Mucosa of stomach (tissue), 1 donor: ENCODE data around the gene LYPLAL1.

ENCODE experiments used
- H3K27me3 ChIP-seq: one replicate; pipeline ENCODE4 v1.7.0; 2013; ENCODE audit warnings: mild to moderate bottlenecking, low read length; ENCODE audit not compliant: control insufficient read depth, insufficient read depth
- H3K36me3 ChIP-seq: one replicate; pipeline ENCODE4 v1.7.0; 2013; ENCODE audit warnings: low read length; ENCODE audit not compliant: control insufficient read depth, insufficient read depth
- H3K4me1 ChIP-seq: one replicate; pipeline ENCODE4 v1.7.0; 2013; ENCODE audit warnings: mild to moderate bottlenecking, low read length; ENCODE audit not compliant: control insufficient read depth, insufficient read depth
- H3K4me3 ChIP-seq: one replicate; pipeline ENCODE4 v1.7.0; 2013; ENCODE audit warnings: low read length
- H3K9ac ChIP-seq: one replicate; pipeline ENCODE4 v1.7.0; 2013; ENCODE audit warnings: mild to moderate bottlenecking, low read length, moderate library complexity
- H3K9me3 ChIP-seq: one replicate; pipeline ENCODE4 v1.7.0; 2013; ENCODE audit warnings: mild to moderate bottlenecking, low read length, moderate library complexity; ENCODE audit not compliant: control insufficient read depth
- donor health status: Pancreatic carcinoma.

LYPLAL1 gene

DNA sequence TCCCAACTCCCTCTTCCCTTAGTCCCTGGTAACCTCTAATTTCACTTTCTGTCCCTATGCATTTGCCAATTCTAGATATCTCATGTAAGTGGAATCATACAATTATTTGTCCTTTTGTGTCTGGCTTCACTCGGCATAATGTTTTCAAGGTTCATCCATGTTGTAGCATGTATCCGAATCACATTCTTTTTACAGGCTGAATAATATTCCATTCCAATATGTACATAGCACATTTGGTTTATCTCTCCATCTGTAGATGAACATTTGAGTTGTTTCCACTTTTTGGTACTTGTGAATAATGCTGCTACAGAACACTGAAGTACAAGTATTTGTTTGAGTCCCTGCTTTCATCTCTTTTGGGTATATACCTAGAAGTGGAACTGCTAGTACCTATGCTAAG is 857 bp upstream of the LYPLAL1 start:
- Histone ChIP-seq H3K4me1 (peaks cover 14% of the 10 kb centered on the region), H3K9ac (no peak overlapping the region), H3K4me3 (no peak overlapping the region), H3K27me3 (no peaks in the 10 kb centered on the region), H3K9me3 (no peaks in the 10 kb centered on the region), H3K36me3 (no peaks in the 10 kb centered on the region)

DNA sequence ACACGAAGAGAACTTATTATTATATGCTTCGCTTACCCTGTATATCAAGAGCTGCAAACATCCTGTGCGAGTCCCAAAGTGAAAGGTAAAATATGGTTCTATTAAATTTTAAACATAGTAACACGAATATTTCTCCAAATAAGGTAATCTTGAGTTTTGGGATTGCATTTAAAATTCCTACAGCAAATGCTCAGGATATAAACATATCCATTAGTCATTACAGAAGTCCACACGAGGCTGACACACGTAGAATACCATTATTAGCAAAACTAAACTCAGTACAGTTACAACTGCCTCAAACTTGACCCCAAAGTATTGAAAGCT is 282 bp upstream of the LYPLAL1 start:
- Histone ChIP-seq H3K27me3 (no peaks in the 10 kb centered on the region), H3K4me1 (peaks cover 14% of the 10 kb centered on the region), H3K9me3 (no peaks in the 10 kb centered on the region), H3K36me3 (no peaks in the 10 kb centered on the region), H3K4me3 (peak overlapping the region; percentile 94), H3K9ac (peak overlapping the region; percentile 91)

DNA sequence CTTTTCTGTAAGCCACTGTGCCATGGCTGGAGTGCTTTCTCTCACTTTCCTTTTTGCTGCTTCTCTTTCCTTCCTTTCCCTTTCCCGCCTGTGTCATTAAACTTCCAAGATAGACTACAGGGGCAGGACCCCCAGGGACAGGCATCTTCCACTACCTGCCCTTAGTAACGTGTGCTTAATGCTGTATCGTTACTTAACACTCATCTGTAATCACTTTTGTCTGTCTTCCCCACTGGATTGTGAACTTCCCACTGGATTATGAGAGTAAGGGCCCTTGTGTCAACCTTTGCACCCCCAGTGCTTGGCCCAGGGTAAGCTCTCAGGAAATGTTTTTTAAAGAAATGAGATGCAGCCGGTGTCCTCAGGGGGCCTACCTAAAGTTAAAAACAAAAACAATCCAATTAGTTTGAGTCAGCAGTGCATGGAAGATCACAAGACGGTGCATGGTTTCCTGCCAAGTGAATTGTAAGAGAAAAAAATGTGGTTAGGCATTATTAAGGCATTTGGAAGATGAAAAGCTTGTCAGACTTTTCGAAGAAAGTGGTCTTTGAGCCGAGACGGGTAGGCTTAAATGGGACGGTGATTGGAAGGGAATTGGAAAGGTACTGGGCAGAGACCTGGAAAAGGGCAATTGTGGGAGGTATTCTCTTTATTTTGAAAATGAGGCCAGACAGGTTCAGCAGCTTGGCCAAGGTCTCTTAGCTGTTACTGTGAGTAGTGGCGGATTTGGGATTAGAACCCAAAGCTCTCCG is 958 bp downstream of the LYPLAL1 start:
- Histone ChIP-seq H3K9me3 (no peaks in the 10 kb centered on the region), H3K4me1 (peaks cover 14% of the 10 kb centered on the region), H3K9ac (peak overlapping the region; percentile 91), H3K4me3 (peak overlapping the region; percentile 94), H3K36me3 (no peaks in the 10 kb centered on the region), H3K27me3 (no peaks in the 10 kb centered on the region)

DNA sequence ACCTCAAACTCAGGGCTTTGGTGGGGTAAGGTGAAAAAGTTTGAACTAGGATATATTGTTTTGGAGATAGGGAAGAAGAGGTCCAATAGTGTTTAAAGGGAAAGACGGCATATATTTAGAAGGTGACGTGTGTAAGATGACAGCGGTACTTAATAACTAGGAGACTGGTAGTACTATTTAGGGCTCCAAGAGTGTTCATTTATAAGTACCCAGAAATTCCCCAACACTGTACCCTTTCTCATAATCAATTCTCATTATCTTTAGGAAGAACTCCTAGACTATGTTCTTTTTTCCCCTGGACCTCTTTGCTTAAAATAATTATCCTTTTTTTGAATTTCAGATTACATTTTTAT is 1.5 kb downstream of the LYPLAL1 start:
- Histone ChIP-seq H3K27me3 (no peaks in the 10 kb centered on the region), H3K4me3 (peak overlapping the region; percentile 94), H3K9ac (peak overlapping the region; percentile 91), H3K9me3 (no peaks in the 10 kb centered on the region), H3K4me1 (peaks cover 14% of the 10 kb centered on the region), H3K36me3 (no peaks in the 10 kb centered on the region)

DNA sequence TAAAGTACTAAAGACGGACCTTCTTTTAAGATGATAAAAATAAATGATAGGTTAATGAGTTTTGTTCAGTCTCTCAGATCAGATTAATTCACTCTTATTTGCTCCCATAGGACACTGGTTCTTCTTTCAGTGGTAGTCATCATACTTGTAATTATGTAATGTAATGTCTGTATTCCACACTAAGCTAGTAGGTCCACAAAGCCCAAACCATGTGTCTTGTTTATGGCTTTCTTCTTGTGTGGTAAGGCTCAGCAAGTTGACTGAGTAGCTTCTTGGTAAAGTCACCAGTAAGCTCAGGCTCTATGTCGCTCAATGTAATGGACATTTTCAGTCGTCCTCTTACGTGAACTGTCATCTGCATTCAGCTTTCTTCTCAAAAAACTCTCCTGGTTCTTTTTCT is 2.5 kb downstream of the LYPLAL1 start:
- no peaks in the 10 kb centered on the region for H3K9me3 ChIP-seq
- H3K36me3 ChIP-seq = no peaks in the 10 kb centered on the region
- H3K4me1 ChIP-seq = peaks cover 14% of the 10 kb centered on the region
- no peaks in the 10 kb centered on the region for H3K27me3 ChIP-seq
- H3K9ac ChIP-seq = no peak overlapping the region
- H3K4me3 ChIP-seq = no peak overlapping the region

DNA sequence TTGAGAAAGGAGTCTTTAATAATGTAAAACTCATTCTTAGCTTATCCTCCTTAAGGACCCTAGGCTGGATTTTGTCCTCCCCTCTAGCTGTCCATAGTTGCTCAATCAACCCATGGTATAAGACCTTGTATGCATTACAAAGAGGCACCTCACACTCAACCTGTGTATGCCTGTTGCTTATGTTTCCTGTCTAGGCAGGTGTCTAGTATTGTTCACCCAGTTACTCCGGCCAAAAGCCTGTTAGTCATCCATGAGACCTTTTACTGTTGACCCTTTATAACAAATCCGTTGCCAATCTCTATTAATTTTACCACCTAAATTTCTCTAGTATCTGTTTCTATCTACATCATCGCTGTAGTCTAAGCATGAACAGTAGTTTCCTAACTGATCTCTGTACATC is 3.7 kb downstream of the LYPLAL1 start:
- Histone ChIP-seq H3K9ac (no peak overlapping the region), H3K4me3 (no peak overlapping the region), H3K9me3 (no peaks in the 10 kb centered on the region), H3K27me3 (no peaks in the 10 kb centered on the region), H3K4me1 (peaks cover 14% of the 10 kb centered on the region), H3K36me3 (no peaks in the 10 kb centered on the region)

DNA sequence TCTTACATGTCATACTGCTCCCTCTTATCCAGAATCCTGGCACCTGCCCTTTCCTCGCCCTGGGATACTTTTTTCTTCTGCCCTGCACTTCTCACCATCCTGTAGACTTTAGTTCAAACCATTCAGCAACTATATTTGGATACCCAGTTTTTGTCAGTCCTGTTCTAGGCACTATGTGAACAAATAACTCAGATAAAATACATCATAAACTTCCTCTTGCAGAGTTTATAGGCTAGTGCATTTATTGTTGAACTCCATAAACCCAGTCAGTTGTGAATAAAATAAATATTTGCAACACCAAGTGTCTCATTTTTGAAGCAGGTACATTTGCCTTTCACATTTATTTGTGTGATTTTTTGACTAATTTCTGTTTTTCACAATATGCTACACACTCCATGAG is 4.3 kb downstream of the LYPLAL1 start:
- Histone ChIP-seq H3K4me1 (peaks cover 14% of the 10 kb centered on the region), H3K9ac (no peak overlapping the region), H3K36me3 (no peaks in the 10 kb centered on the region), H3K9me3 (no peaks in the 10 kb centered on the region), H3K4me3 (no peak overlapping the region), H3K27me3 (no peaks in the 10 kb centered on the region)

DNA sequence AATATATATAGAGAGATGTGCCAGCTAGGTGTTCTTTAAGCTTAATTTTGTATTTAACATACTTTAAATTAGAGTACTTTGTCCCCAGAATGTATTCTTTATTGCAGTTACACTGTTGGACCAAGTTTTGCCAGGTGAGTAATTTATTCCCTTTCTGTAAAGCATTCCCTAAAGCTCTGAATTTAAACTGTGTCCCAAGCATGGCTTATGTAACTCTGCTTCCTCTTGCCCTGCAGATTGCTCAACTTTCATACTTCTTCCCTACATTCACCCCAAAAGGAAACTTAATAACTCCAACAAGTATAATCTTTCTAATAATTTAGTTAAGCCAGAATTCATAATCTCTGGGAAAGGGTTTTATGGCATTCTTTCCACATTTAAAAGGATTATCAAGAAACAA is 5.6 kb downstream of the LYPLAL1 start:
- H3K27me3 ChIP-seq = no peaks in the 10 kb centered on the region
- no peak overlapping the region for H3K4me3 ChIP-seq
- H3K9ac ChIP-seq = no peak overlapping the region
- H3K4me1 ChIP-seq = peaks cover 14% of the 10 kb centered on the region
- H3K36me3 ChIP-seq = no peaks in the 10 kb centered on the region
- H3K9me3 ChIP-seq = no peaks in the 10 kb centered on the region

DNA sequence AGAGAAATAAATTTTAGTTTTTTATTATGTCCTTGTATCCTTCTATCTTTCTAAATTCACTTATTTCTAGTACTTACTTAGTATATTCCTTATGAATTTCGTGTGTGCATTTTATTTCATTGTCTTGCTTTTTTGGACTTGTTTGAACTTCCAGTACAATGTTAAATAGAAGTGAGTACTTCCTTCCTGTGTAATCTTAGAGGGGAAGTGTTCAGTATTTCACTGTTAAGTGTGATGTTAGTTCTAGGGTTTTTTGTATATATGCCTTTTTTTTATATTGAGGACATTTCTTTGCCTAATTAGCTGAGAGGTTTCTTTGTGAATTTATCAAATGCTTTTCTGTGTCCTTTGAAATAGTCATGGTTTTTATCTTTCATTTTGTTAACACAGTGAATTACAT is 10.7 kb downstream of the LYPLAL1 start:
- no peak overlapping the region for H3K4me3 ChIP-seq
- no peak overlapping the region for H3K9ac ChIP-seq
- H3K4me1 ChIP-seq = peaks cover 4% of the 10 kb centered on the region
- H3K36me3 ChIP-seq = no peaks in the 10 kb centered on the region
- H3K9me3 ChIP-seq = no peaks in the 10 kb centered on the region
- H3K27me3 ChIP-seq = no peaks in the 10 kb centered on the region

DNA sequence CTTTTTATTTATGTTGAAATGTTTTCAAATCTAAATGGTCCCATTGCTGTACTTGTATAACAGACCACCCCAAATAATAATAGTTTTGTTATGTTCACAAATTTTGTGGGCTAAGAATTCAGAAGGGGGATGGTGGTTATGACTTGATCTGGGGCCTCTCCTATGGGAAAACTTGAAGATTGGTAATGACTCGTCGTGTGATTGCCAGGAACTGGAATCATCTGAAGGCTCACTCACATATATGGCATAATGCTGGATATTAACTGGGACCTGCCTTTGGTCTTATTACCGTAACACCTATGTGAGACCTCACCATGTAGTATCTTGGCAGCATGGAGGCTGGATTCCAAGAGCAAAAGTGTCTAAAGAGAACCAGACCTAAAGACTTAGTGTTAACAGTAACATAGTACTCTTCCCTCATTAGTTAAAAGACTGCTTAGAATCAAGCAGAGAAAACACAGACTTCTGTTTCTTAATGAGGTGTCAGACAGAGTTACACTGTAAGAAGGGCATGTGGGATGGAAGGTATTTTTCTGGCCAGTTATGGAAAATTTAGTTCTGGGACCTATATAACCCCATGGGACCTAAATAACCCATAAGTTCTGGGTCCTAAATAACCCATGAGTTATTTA is 11.9 kb downstream of the LYPLAL1 start:
- H3K27me3 ChIP-seq = no peaks in the 10 kb centered on the region
- no peaks in the 10 kb centered on the region for H3K9me3 ChIP-seq
- no peaks in the 10 kb centered on the region for H3K36me3 ChIP-seq
- peaks cover 6% of the 10 kb centered on the region for H3K4me1 ChIP-seq
- H3K4me3 ChIP-seq = no peak overlapping the region
- H3K9ac ChIP-seq = no peak overlapping the region

DNA sequence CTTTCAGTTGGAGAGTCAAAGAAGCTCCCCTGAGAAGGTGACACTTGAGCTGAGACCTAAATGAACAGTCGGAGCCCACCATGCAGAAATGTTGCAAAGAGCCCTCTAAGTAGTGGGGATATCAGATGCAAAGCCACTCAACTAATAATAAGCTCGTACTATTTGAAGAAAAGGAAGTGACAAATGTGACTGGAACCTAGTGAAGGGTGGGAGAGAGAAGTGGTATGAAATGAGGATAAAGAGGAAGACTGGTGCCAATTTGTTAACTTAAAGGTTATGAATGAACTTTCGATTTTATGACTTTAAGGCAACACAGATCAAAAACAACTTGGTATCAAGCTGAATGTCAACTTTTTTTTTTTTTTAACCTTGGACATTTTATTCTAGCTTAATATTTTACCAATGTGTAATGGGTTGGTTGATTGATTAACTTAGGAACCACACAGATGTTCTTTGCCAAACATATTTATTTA is 14.7 kb downstream of the LYPLAL1 start:
- H3K4me1 ChIP-seq = peaks cover 6% of the 10 kb centered on the region
- H3K36me3 ChIP-seq = no peaks in the 10 kb centered on the region
- no peak overlapping the region for H3K4me3 ChIP-seq
- H3K9ac ChIP-seq = no peak overlapping the region
- H3K9me3 ChIP-seq = no peaks in the 10 kb centered on the region
- H3K27me3 ChIP-seq = no peaks in the 10 kb centered on the region

DNA sequence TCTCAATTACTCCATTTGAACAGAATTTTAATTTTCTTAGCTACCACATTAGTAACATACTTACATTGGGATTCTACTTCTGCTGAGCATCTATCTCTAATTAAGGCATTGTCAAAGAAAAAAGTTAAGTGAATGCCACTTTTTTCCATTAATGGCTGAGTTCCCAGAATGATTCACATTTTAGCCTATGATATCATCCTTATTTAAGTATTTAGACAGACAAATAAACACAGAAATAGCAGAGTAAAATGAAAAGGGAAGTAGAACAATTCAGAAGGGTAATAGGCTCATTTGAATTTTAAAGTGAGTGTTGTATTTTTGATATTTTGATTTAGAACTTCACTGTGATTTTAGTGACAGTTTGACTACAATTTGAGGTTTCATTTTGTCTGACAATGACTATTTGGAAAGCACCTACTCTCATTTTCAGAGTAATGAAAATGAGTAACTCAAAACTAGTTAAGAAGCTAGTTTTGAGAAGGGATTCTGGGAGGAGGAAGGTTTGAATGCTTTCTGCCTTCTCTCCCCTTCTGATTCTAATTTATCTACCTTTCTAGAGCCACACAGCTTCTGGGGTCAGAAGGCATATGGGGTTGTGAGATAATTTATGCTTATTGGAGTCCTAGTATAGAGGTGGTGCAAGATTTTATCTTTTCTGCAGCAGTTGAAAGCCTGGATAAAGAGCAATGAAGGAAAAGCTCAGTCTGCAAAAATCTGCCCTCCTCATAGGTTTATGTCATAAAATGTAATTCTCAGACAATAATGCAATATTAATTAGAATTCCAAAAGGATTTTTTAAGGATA is 15.5 kb downstream of the LYPLAL1 start:
- H3K4me3 ChIP-seq = no peak overlapping the region
- no peaks in the 10 kb centered on the region for H3K36me3 ChIP-seq
- peaks cover 6% of the 10 kb centered on the region for H3K4me1 ChIP-seq
- no peaks in the 10 kb centered on the region for H3K9me3 ChIP-seq
- H3K9ac ChIP-seq = no peak overlapping the region
- H3K27me3 ChIP-seq = no peaks in the 10 kb centered on the region
